ENCODE measurements around the gene EPHA4. TPM values are rescaled to one million over a fixed set of nuclear protein-coding genes. Genes with fewer than 3 reads are reported as not detected.

The EPHA4 gene
- total RNA-seq, 1 donor from 2014 or later = 31.9 TPM

DNA sequence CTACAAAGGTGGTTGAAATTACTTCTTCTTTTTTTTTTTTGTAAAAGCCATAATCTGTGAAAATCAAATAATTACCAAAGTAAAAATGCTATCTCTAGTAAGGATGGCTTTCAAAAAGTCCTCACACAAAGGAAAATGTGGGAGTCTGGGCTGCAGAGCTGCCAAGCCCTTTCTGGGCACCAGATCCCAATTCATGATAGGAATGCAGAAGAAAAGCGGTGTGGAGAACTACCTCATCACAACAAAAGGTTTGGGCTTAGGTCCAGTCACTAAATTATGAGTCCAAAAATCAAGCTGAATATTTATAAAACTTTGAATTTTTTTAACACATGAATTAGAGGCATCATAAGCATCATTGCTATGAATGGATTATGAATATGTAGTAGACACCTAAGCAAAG is 30.8 kb upstream of the EPHA4 start:
- intact Hi-C loops (cut with DNase I) = no loop called here
- TF ChIP-seq, protein P1, sequence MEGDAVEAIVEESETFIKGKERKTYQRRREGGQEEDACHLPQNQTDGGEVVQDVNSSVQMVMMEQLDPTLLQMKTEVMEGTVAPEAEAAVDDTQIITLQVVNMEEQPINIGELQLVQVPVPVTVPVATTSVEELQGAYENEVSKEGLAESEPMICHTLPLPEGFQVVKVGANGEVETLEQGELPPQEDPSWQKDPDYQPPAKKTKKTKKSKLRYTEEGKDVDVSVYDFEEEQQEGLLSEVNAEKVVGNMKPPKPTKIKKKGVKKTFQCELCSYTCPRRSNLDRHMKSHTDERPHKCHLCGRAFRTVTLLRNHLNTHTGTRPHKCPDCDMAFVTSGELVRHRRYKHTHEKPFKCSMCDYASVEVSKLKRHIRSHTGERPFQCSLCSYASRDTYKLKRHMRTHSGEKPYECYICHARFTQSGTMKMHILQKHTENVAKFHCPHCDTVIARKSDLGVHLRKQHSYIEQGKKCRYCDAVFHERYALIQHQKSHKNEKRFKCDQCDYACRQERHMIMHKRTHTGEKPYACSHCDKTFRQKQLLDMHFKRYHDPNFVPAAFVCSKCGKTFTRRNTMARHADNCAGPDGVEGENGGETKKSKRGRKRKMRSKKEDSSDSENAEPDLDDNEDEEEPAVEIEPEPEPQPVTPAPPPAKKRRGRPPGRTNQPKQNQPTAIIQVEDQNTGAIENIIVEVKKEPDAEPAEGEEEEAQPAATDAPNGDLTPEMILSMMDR (IDR thresholded peaks at IDR 0.05) = no peak

DNA sequence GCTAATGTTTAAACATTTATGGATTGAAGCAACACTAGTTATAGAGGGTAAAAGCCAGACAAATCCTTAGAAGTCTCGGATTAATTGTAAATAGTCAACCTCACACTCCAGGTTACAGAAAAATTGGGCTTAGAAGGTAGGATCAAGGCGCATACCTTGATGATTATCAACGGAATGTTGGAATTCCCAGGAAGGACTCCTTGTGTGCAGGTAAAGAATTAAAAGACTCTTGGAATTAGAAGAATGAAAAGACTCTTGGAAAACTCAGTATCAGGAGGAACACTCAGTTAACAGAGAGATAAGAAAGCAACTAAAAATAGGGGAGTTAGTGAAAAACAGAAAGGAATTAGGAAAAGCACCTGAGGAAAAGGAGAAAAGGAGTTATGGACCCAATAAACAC is 29.3 kb upstream of the EPHA4 start:
- TF ChIP-seq, protein P1 (IDR thresholded peaks at IDR 0.05) = no peak
- Histone ChIP-seq H3K4me3 (no peak overlapping the region), H3K9me3 (no peaks in the 10 kb centered on the region), H3K27ac (no peak overlapping the region), H3K36me3 (no peaks in the 10 kb centered on the region), H3K27me3 (no peaks in the 10 kb centered on the region), H3K4me1 (no peaks in the 10 kb centered on the region)
- ATAC-seq (no peak), DNase-seq (no peak)
- intact Hi-C loops (cut with DNase I) = no loop called here

More for the DNA sequence above, 30.8 kb upstream of the EPHA4 start:
- H3K4me1 ChIP-seq = no peaks in the 10 kb centered on the region
- no peak for ATAC-seq
- H3K36me3 ChIP-seq = no peaks in the 10 kb centered on the region
- no peak overlapping the region for H3K4me3 ChIP-seq
- H3K9me3 ChIP-seq = no peaks in the 10 kb centered on the region
- no peaks in the 10 kb centered on the region for H3K27me3 ChIP-seq
- H3K27ac ChIP-seq = no peak overlapping the region
- DNase-seq = no peak

DNA sequence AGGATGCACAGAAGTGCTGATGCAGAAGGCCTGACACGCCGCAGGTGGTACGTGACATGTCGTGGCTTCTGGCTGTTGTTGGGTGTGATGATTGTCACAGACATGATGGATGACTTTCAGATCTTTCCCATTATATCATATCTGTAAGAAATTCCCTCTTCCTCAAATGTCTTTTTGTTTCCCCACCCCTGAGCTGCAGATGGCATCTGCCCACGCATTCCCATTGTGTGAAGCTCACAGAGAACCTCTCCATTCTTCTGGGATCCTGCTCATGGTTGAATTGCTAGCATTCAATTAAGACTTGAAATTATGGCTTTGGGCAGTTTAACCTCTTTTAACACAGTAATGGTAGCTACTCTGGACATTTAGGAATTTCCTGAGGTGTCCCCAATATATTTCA is 28.3 kb upstream of the EPHA4 start:
- intact Hi-C loops (cut with DNase I) = no loop called here
- no peak for ATAC-seq
- H3K27ac ChIP-seq = no peak overlapping the region
- no peak for DNase-seq
- no peak overlapping the region for H3K4me3 ChIP-seq
- H3K36me3 ChIP-seq = no peaks in the 10 kb centered on the region
- no peaks in the 10 kb centered on the region for H3K4me1 ChIP-seq
- no peaks in the 10 kb centered on the region for H3K27me3 ChIP-seq
- no peaks in the 10 kb centered on the region for H3K9me3 ChIP-seq
- TF ChIP-seq, protein P1 (IDR thresholded peaks at IDR 0.05) = no peak

DNA sequence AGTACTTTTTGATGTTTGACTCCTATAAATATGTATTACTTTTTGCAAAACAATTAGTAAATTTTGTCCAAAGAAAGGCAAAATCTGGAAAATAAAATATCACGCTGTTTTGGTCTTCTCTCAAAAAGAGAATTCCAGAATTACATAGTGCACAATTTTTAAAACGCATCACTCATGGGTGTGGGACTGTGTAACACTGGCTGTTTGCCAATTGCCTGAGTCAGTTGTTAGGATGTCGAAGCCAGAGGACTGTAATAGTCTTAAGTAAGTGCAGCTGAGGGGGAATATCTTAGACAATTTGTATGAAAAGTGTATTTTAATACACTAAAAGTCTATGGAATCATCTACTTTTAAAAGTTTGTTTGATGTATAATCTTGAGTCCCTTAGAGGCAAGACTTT is 24.1 kb upstream of the EPHA4 start:
- DNase-seq (no peak), ATAC-seq (no peak)
- Histone ChIP-seq H3K9me3 (no peaks in the 10 kb centered on the region), H3K4me3 (no peak overlapping the region), H3K27me3 (no peaks in the 10 kb centered on the region), H3K4me1 (no peaks in the 10 kb centered on the region), H3K36me3 (no peaks in the 10 kb centered on the region), H3K27ac (no peak overlapping the region)
- TF ChIP-seq, protein P1 (IDR thresholded peaks at IDR 0.05) = no peak
- intact Hi-C loops (cut with DNase I) = no loop called here

DNA sequence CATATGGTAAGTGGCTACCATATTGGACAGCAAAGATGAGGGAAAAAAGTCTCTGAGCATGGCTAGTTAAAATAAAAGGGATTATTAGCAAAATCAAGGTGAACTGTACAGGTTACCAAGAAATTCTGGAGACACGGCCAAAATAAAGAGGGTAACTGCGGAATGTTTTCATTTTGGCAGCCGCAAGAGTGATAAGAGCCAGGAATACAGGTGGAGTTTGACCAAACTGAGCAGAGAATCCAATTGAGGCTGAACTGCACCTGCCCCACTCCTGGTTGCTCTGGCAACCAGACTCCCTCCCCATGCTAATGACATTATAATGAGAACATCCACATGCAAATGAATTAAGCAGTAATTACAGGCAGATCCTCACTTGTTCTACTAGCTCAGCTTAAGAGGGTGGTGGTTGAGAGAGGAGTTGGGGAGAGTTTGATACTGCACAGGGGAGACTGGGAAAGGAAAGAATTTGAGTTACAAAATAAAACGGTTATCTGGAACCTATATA is 18.8 kb upstream of the EPHA4 start:
- intact Hi-C loops (cut with DNase I) = no loop called here
- no peak for ATAC-seq
- H3K27ac ChIP-seq = no peak overlapping the region

More for the DNA sequence above, 18.8 kb upstream of the EPHA4 start:
- H3K4me3 ChIP-seq = no peak overlapping the region
- TF ChIP-seq, protein P1 (IDR thresholded peaks at IDR 0.05) = no peak
- no peak for DNase-seq
- no peaks in the 10 kb centered on the region for H3K9me3 ChIP-seq
- no peaks in the 10 kb centered on the region for H3K4me1 ChIP-seq
- H3K36me3 ChIP-seq = no peaks in the 10 kb centered on the region
- H3K27me3 ChIP-seq = peaks cover 4% of the 10 kb centered on the region

Measured in upper lobe of right lung (tissue), 1 donor.